ENCODE measurements around the gene CCDC136.
A peak's percentile ranks its signal among the peaks of the same experiment; 100 is the strongest.

Gene CCDC136

DNA sequence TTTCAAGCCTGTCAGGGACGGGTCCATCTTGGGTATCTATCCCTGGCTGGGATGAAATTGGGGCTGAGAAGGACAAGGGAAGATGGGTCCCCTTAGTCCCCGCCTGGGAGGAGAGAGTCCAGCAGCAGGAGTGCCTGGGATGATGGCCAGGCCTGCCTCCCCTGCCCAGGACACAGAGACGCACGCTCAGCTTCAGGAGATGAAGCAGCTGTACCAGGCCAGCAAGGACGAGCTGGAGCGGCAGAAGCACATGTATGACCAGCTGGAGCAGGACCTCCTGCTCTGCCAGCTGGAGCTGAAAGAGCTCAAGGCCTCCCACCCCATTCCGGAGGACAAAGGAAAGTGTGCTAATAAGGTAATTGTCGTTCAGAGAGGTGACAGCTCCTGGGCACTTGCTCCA is 15.4 kb downstream of the CCDC136 start:
- no peak for DNase-seq

GRCh38 chr7:128809363-128809762 is 17.6 kb downstream of the CCDC136 start:
- DNase-seq = no peak

GRCh38 chr7:128810473-128810872 is 18.7 kb downstream of the CCDC136 start:
- DNase-seq = peak; percentile 26

DNA sequence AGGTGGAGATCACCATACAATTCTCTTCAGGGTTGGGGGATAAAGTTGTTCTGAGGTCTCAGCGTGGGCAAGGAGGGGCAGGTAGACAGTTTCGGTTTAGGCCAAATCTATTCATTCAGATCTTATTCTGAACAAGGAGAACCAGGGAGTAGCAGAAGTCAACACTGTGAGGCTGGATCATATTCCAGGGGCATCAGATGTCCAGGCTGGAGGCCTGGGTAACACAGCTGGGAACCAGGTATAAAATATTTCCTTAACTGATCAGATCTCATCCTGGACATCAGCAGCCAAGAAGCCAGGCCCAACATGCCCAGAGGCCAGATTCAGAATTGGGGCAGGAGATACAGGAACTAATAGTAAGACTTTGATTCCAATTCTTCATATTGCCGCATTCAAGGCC is 19.2 kb downstream of the CCDC136 start:
- DNase-seq = no peak

GRCh38 chr7:128811631-128812430 is 20.1 kb downstream of the CCDC136 start:
- no peak for DNase-seq

- DNase-seq = no peak
These were observed 20.9 kb downstream of the CCDC136 start for GRCh38 chr7:128812514-128813168.

GRCh38 chr7:128814499-128814898 is 22.7 kb downstream of the CCDC136 start:
- no peak for DNase-seq

- DNase-seq = no peak
These were observed 23.6 kb downstream of the CCDC136 start for GRCh38 chr7:128815289-128815942.

DNA sequence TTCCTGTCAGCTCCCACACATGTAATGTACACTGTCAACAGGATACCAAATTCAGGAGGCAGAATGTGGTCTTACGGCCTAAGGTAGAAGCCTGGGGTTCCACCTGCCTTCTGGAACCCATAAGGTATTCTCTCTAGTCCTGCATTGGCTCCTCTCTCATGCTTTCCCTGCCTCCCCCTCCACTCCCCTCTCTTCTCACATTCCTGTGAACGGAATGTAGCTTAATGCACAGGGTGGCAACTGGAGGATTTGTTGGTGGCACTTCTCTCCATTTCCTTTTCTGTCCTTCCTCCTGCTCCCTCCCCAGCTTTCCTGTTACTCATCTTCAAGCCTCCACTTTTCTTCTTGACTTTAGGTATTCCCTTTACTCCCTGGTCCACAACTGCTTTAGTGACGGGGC is 26.9 kb downstream of the CCDC136 start:
- no peak for DNase-seq

DNA sequence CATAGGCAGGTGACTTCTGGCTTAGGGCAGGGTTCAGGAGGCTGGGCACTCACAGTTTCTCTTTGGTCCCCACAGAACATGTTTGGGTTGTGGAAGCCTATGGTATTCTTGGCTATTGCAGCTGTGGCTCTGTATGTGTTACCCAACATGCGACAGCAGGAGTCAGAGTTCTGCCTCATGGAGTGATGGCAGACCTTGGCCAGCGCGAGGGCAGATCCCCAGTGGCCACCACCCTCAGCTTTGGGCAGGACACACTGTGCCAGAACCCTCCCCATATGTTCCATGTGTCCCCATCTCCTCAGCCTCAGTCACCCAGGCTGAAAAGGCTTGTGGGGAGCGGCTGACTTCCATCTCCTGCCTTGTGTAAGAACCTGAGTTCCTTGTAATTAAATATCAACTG is 30.0 kb downstream of the CCDC136 start:
- no peak for DNase-seq

DNA sequence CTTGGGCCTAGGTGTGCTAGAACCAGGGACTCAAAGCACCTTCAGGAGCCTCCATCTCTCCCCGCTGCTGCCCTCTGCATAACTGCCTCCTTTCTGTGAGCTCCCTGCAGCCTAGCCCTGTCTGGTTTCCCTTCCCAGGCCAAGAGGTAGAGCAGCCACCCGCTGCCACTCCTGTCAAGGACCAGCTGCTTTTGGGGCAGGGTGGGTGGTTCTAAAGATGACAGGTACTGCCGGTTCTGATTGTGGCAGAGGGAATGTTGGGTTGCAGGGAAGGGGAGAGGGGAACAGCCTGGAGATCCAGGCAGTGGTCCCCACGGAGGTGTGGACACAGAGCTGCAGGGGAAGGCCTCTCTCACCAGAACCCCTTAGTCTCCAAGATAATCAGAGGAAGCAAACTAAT is 34.7 kb downstream of the CCDC136 start:
- DNase-seq = no peak

DNA sequence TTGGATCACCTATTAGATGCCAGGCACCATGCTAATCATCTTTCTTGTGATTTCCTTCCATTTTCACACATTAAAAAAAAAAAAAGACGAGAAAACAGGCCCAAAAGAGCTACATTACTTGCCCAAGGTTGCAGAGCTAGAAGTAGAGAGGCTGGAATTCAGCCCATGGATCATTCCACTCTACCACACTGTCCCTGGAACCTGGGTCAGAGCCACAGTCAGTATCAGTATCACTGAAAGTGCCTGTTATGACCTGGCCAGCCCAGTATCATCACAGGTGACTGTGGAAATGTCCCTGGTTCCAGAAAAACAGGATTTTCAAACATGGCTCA is 35.1 kb downstream of the CCDC136 start:
- no peak for DNase-seq

DNA sequence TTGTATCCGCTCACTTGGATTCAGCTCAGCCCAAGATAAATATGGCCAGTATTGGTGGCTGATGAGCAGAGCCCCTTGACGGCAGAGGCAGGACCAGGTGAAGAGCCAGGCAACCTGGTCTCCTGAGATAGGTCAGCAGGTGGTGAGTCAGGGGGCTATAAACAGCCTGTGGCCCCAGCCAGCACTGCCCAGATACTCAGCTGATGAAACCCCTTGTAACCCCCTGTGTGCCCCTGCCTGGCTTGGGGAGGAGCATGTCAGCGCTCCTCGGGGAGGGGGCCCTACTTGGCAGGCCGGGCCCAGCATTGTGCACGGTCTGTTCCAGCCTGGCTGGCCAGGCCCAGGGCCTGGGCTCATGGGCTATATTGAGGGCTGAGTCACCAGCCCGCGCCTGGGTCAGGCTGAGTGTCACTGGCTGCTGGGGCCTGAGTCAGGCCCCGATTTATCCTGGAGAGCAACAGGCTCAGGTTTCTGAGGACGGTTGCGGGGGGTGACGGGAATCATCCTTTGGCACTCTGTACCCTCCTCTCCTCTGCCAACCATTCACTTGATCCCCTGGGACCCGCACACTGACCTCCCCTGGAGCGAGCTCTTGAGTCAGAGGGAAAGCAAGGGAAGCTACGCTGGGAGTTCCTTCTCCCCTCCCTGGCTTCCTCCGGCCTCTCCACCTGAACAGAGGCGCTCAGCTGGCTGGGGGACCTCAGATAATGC is 35.6 kb downstream of the CCDC136 start:
- peak; percentile 80 for DNase-seq

GRCh38 chr7:128827971-128828711 is 36.4 kb downstream of the CCDC136 start:
- DNase-seq = peak; percentile 80

DNA sequence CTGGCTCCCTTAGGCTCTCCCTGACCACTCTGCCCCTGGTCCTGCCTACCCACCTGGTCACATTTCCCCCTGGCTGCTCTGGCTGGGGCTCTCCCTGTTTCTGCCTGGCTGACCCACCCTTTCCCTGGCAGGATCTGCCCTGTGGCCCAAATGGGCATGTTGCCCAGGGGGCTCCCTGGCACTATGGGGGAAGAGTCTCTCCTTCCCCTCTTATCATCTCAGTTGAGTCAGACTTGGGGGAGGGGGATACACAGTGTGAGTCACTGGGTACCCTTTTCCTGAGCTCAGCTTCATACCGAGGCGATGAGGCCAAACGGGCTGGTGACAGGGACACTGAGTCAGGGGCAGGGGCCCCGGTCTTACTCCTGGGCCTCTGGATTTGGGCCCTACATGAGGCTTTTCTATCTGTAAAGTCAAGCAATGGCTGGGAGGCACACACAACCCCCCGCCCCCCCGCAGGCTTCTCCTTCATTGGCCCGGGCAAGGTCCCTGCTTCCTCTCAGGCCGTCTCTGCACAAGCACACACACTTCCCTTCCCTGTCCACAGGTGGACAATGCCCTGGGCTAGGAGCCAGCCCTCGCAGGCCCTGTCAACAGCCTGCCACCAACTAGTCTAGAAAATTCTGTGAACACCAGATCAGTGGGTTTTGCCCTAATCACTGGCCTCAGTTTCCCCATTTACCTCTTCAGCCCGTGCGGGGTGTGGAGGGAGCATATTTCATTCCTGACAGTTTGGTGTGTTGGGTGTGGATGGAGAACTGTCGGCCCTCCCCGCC is 37.8 kb downstream of the CCDC136 start:
- DNase-seq = peak; percentile 45

- DNase-seq = peak; percentile 59
These were observed 38.7 kb downstream of the CCDC136 start, which contains the start of gene FLNC for GRCh38 chr7:128830231-128831177. Gene FLNC, plus strand, starts transcription at chr7:128830406. Its CDS starts 232 bp downstream, at chr7:128830638.

- DNase-seq = peak; percentile 46
These were observed 39.6 kb downstream of the CCDC136 start for GRCh38 chr7:128831178-128831993.

- DNase-seq = peak; percentile 21
These were observed 40.5 kb downstream of the CCDC136 start for GRCh38 chr7:128831994-128832879.

DNA sequence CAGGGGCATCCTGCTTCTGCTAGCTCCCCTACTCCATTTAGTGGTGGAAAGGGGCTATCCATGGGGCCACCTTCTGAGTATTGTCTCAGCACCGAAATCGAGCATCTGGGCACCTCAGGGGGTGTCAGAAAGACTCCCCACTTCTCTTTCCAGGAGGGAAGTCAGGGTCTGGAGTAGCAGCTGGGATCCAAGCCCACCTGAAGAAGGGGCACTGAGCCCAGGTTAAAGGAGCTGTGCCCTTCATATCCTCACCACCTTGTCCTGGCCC is 41.0 kb downstream of the CCDC136 start:
- DNase-seq = no peak

Data from HCEC 1CT (cell line).